Activated naive CD8-positive, alpha-beta T cell (primary cell): Measurements from ENCODE around the gene PGS1.

Experiments
- H3K27ac Mint-ChIP-seq: one replicate; pipeline ENCODE4 v1.8.0; 2021; ENCODE audit warnings: mixed read lengths
- H3K27me3 Mint-ChIP-seq: one replicate; pipeline ENCODE4 v1.8.0; 2021; ENCODE audit warnings: mixed read lengths
- H3K36me3 Mint-ChIP-seq: one replicate; pipeline ENCODE4 v1.8.0; 2021; ENCODE audit warnings: mixed read lengths
- H3K4me1 Mint-ChIP-seq: one replicate; pipeline ENCODE4 v1.8.0; 2021; ENCODE audit warnings: low read depth, mixed read lengths
- H3K4me3 Mint-ChIP-seq: one replicate; pipeline ENCODE4 v1.8.0; 2021; ENCODE audit warnings: mild to moderate bottlenecking, mixed read lengths
- H3K9me3 Mint-ChIP-seq: one replicate; pipeline ENCODE4 v1.8.0; 2021; ENCODE audit warnings: low read depth, mixed read lengths

The PGS1 gene

GRCh38 chr17:78414178-78415162, 36.0 kb downstream of the PGS1 start:
- Mint-ChIP-seq H3K9me3 (no peaks in the 10 kb centered on the region), H3K4me1 (peaks cover 44% of the 10 kb centered on the region), H3K36me3 (no peaks in the 10 kb centered on the region), H3K27ac (peak overlapping the region; percentile 92), H3K4me3 (peak overlapping the region; percentile 53), H3K27me3 (no peaks in the 10 kb centered on the region)

DNA sequence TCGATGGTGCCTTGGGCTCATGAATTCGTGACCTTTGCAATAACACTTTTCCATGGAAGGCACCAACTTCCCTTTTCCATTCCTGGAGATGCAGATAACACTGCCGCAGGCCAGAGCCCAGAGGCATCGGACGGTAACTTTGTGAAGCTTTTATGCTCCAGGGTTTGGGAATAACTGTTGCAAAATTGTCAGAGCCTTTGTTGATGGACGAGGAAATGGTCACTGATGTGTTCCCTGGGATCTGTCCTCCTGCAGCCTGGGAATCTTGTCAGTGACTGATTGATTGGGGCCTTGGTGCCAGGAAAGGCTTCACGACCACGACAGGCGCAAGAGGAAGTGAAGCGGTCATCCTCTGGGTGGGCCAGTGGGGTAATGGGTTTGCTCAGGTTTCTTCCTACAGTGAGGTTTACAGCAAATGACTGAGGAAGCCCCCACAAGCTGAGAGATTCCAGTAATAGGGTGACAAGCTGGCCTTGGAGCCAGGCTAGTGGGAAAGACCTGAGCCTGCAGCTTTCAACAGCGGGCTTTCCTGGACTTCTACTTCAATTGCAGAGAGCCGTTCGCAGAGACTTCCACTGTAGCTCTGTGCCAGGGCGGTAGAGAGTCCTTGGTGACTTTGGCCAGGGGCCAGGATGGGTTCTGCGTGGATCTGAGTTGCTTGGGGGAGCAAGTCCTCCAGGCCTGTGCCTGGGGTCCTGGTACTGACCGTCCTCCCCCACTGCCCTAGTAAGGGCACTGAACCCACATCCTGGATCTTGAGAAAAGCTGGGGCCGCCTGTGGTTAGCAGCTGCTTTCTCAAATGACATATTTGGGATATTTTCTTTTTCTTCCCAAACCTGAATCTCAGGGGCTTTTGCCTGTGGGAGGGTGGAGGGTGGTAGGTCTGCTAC, 37.6 kb downstream of the PGS1 start:
- peaks cover 3% of the 10 kb centered on the region for H3K36me3 Mint-ChIP-seq
- H3K9me3 Mint-ChIP-seq: no peaks in the 10 kb centered on the region
- no peak overlapping the region for H3K4me3 Mint-ChIP-seq
- no peaks in the 10 kb centered on the region for H3K27me3 Mint-ChIP-seq
- H3K27ac Mint-ChIP-seq: peak overlapping the region; percentile 92
- peaks cover 43% of the 10 kb centered on the region for H3K4me1 Mint-ChIP-seq

GRCh38 chr17:78416791-78417530, 38.5 kb downstream of the PGS1 start:
- peaks cover 44% of the 10 kb centered on the region for H3K4me1 Mint-ChIP-seq
- no peak overlapping the region for H3K4me3 Mint-ChIP-seq
- no peaks in the 10 kb centered on the region for H3K9me3 Mint-ChIP-seq
- no peaks in the 10 kb centered on the region for H3K27me3 Mint-ChIP-seq
- peaks cover 3% of the 10 kb centered on the region for H3K36me3 Mint-ChIP-seq
- peak overlapping the region; percentile 41 for H3K27ac Mint-ChIP-seq

DNA sequence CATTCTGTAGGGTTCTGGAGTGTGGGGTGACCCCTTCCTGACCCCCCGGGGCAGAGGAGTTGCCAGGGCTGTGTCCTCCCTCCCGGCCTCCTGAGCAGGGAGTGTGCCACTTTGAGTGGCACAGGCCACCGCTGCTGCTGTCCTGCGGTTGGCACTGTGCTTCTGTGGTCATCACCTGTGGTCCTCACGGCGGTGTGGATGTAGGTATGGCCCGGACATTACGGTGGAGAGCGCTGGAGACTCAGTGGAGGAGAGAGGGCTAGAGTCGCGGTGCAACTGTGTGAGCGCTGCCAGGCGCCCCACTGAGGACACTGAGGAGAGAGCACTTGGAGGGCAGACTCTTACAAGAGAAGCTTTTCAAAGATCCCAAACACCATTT, 39.1 kb downstream of the PGS1 start:
- Mint-ChIP-seq H3K27ac (no peak overlapping the region), H3K36me3 (peaks cover 3% of the 10 kb centered on the region)

DNA sequence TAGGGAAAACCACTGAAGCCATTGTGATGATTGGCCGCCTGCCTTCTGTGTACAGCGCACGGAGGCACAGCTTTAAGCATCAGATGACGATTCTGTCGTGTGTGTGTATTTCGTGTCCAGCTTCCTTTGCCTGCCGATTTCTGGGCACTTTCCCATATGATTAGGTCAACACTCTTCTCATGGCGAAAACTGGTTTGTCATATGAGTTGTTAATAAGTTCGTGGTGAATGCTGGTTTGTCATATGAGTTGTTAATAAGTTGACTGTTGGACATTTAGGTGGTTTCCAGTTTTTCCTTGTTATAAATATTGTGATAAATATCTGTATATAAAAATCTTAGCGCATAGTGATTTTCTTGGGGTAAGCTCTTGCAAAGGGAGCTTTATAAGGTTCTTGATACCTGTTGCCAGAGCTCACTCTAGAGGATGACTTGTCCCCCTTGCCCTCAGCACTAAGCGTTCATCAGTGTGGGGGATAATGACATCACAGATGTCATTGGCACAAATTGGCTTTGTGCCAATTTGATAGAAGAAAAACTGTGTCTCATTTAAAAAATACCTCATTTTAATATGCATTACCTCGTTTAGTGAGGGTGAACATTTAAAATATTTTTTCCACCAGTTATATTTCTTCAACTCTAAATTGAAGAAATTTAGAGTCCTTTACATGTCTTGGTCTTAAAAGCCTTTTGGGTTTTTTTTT, 40.0 kb downstream of the PGS1 start:
- peak overlapping the region; percentile 41 for H3K27ac Mint-ChIP-seq
- H3K4me3 Mint-ChIP-seq: no peak overlapping the region
- no peaks in the 10 kb centered on the region for H3K27me3 Mint-ChIP-seq
- peaks cover 33% of the 10 kb centered on the region for H3K4me1 Mint-ChIP-seq
- peaks cover 3% of the 10 kb centered on the region for H3K36me3 Mint-ChIP-seq
- no peaks in the 10 kb centered on the region for H3K9me3 Mint-ChIP-seq

More for the DNA sequence above, 39.1 kb downstream of the PGS1 start:
- Mint-ChIP-seq H3K9me3 (no peaks in the 10 kb centered on the region), H3K4me1 (peaks cover 42% of the 10 kb centered on the region), H3K4me3 (no peak overlapping the region), H3K27me3 (no peaks in the 10 kb centered on the region)

GRCh38 chr17:78419970-78420815, 41.7 kb downstream of the PGS1 start:
- peaks cover 3% of the 10 kb centered on the region for H3K36me3 Mint-ChIP-seq
- H3K27ac Mint-ChIP-seq: no peak overlapping the region
- no peaks in the 10 kb centered on the region for H3K9me3 Mint-ChIP-seq
- no peaks in the 10 kb centered on the region for H3K27me3 Mint-ChIP-seq
- H3K4me1 Mint-ChIP-seq: peaks cover 15% of the 10 kb centered on the region
- H3K4me3 Mint-ChIP-seq: no peak overlapping the region

- no peaks in the 10 kb centered on the region for H3K27me3 Mint-ChIP-seq
- H3K36me3 Mint-ChIP-seq: peaks cover 3% of the 10 kb centered on the region
- H3K4me1 Mint-ChIP-seq: peaks cover 7% of the 10 kb centered on the region
- no peak overlapping the region for H3K27ac Mint-ChIP-seq
- no peak overlapping the region for H3K4me3 Mint-ChIP-seq
- H3K9me3 Mint-ChIP-seq: no peaks in the 10 kb centered on the region
These were observed 42.7 kb downstream of the PGS1 start for GRCh38 chr17:78421084-78421533.

DNA sequence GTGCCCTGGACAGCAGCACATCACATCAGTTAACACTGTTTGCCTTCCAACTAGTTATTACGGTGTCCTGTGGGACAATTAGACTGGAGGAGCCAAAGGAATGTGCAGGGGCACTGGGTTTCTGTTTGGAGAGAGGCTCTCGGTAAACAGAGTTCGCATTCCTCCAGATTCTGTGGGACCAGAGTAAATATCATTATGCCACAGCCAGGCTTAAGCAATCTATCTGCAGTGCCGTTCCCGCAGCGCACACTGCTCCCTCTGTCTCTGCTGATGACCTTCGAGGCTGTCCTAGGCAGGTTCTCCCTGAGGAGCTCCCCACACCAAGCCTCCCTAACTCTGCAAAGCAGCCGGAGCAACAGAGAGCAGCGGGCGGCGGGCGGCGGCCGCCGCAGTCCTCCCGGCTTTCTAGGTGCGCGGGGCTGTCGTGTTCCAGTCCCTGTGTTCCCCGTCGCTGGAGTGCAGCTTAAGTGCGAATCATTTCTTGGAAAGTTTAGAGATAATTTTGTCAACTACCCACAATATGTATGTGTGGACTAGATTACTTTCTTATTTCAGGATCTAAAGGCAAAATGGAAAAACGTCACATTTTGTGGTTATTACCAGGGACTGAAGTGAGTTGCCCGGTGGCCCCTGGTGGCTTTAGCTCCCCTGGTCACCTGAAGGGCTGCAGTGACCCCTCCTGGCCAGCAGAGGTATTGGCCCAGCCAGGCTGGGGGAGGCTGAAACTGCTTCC, 43.3 kb downstream of the PGS1 start:
- Mint-ChIP-seq H3K4me3 (no peak overlapping the region), H3K27me3 (no peaks in the 10 kb centered on the region), H3K27ac (no peak overlapping the region), H3K4me1 (peaks cover 7% of the 10 kb centered on the region), H3K9me3 (no peaks in the 10 kb centered on the region), H3K36me3 (peaks cover 3% of the 10 kb centered on the region)

DNA sequence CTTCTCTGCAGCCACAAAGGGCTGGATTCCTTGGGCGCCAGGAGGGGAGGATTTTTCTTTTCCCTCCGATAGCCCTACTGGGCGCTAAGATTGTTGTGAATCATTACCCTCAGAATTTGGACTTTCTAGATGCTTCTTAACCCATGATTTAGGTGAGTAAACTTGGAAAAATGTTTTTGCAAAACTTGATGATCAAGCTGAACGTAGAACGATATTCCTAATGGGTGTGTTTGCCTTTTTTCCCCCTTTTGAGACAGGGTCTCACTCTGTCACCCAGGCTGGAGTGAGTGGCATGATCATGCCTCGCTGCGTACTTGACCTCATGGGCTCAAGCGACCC, 43.8 kb downstream of the PGS1 start:
- no peak overlapping the region for H3K27ac Mint-ChIP-seq
- H3K9me3 Mint-ChIP-seq: no peaks in the 10 kb centered on the region
- H3K4me1 Mint-ChIP-seq: peaks cover 5% of the 10 kb centered on the region
- peaks cover 3% of the 10 kb centered on the region for H3K36me3 Mint-ChIP-seq
- no peaks in the 10 kb centered on the region for H3K27me3 Mint-ChIP-seq
- H3K4me3 Mint-ChIP-seq: no peak overlapping the region

- Mint-ChIP-seq H3K27me3 (no peaks in the 10 kb centered on the region), H3K9me3 (no peaks in the 10 kb centered on the region), H3K4me1 (peaks cover 5% of the 10 kb centered on the region), H3K27ac (no peak overlapping the region), H3K4me3 (no peak overlapping the region), H3K36me3 (peaks cover 3% of the 10 kb centered on the region)
These were observed 44.6 kb downstream of the PGS1 start for GRCh38 chr17:78422872-78423588.

- Mint-ChIP-seq H3K36me3 (peaks cover 3% of the 10 kb centered on the region), H3K27ac (no peak overlapping the region)
These were observed 45.7 kb downstream of the PGS1 start for GRCh38 chr17:78423961-78424675.

DNA sequence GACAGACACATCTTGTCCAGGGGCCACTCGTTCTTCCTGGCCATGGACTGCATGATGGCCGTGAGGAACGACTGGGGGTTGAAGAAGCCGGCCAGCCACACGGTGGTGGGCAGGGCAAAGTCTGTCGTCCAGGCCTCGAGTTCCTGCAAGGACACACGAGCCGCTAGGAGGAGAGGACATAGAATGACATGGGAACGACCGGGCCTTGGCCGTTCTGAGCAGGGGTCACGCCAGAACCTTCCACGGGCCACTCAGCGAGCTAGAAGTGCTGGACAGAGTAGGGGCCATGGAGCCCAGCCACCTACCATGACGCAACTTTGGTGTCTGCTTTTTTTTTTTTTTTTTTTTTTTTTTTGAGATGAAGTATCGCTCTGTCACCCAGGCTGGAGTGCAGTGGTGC, 47.0 kb downstream of the PGS1 start:
- H3K36me3 Mint-ChIP-seq: peaks cover 3% of the 10 kb centered on the region
- H3K9me3 Mint-ChIP-seq: no peaks in the 10 kb centered on the region
- H3K4me3 Mint-ChIP-seq: no peak overlapping the region
- H3K27me3 Mint-ChIP-seq: no peaks in the 10 kb centered on the region
- peaks cover 5% of the 10 kb centered on the region for H3K4me1 Mint-ChIP-seq
- H3K27ac Mint-ChIP-seq: no peak overlapping the region

More at GRCh38 chr17:78423961-78424675, 45.7 kb downstream of the PGS1 start:
- Mint-ChIP-seq H3K4me3 (no peak overlapping the region), H3K9me3 (no peaks in the 10 kb centered on the region), H3K4me1 (peaks cover 5% of the 10 kb centered on the region), H3K27me3 (no peaks in the 10 kb centered on the region)
